Endothelial cell of umbilical vein (primary cell): ENCODE data around the gene DMD. TPM values are rescaled to one million over a fixed set of nuclear protein-coding genes. Genes with fewer than 3 reads are reported as not detected.

Experiments
- BruUV-seq: library from RNA; stranded (reverse); fragments of 400-500 nt; replicated peaks from 2 replicates; lab custom pipeline; 2021; lab: Mats Ljungman, UMichigan
- CTCF ChIA-PET: fragments of 300-600, 350-600 bp; sonication (Branson Sonifier 250); formaldehyde crosslinking; loops from one replicate; lab custom pipeline; 2021; ENCODE audit warnings: antibody characterized with exemption, inconsistent platforms; lab: Charles Lee
- POLR2A ChIA-PET: fragments of 300-600, 350-600 bp; sonication (Branson Sonifier 250); formaldehyde crosslinking; loops from one replicate; lab custom pipeline; 2021; ENCODE audit warnings: antibody characterized with exemption, inconsistent platforms; lab: Charles Lee
- DNase-seq: peaks from one replicate; pipeline ENCODE4 v3.0.0-alpha.2; 2011; ENCODE audit warnings: low read depth, low spot score
- FAIRE-seq: peaks from 2 replicates; lab custom pipeline; 2011; peaks lifted over from hg19 to GRCh38; lab: Jason Lieb, UNC
- H2AFZ ChIP-seq: 2 replicates; pipeline ENCODE4 v1.6.0; 2012; ENCODE audit warnings: low read depth, low read length, control low read depth, inconsistent platforms
- H3K27ac ChIP-seq: 2 replicates; pipeline ENCODE4 v1.5.1; 2011; ENCODE audit warnings: low read depth, mild to moderate bottlenecking, control low read depth, low read length, moderate library complexity; ENCODE audit not compliant: insufficient read depth
- H3K27me3 ChIP-seq, 2 experiments: 2 replicates each; pipeline versions ENCODE4 v1.6.0 to v1.6.1; 2011; ENCODE audit warnings: low read length in 2 of 2, mixed read lengths in 1 of 2; ENCODE audit not compliant: control insufficient read depth in 2 of 2, insufficient read depth in 2 of 2
- H3K36me3 ChIP-seq, 2 experiments: 2 replicates in 1 of 2; 3 replicates in 1 of 2; pipeline ENCODE4 v1.5.1; 2011; ENCODE audit warnings: low read length in 2 of 2, mild to moderate bottlenecking in 1 of 2, moderate library complexity in 1 of 2; ENCODE audit not compliant: control insufficient read depth in 2 of 2, insufficient read depth in 2 of 2; ENCODE audit errors: extremely low read depth in 1 of 2
- H3K4me1 ChIP-seq: 3 replicates; pipeline ENCODE4 v1.5.1; 2011; ENCODE audit warnings: mild to moderate bottlenecking, low read length; ENCODE audit not compliant: control insufficient read depth, insufficient read depth; ENCODE audit errors: extremely low read depth
- H3K4me2 ChIP-seq: 2 replicates; pipeline ENCODE4 v1.6.1; 2011; ENCODE audit warnings: low read length, control low read depth, mixed read lengths; ENCODE audit not compliant: insufficient read depth
- H3K4me3 ChIP-seq, 3 experiments: fragments of 200-600 bp in 1 of 3; sonication (generic), shearing (Covaris generic) in 1 of 3; replicated peaks in 1 of 3; 2 replicates each; pipeline ENCODE4 v1.5.1; 2011 to 2016; ENCODE audit warnings: control low read depth in 3 of 3, low read length in 3 of 3, mild to moderate bottlenecking in 2 of 3, inconsistent platforms in 1 of 3, low read depth in 1 of 3, moderate library complexity in 1 of 3; ENCODE audit not compliant: insufficient read depth in 1 of 3
- H3K79me2 ChIP-seq: 2 replicates; pipeline ENCODE4 v1.6.0; 2012; ENCODE audit warnings: low read length, inconsistent platforms; ENCODE audit not compliant: control insufficient read depth, insufficient read depth
- H3K9ac ChIP-seq: replicated peaks from 2 replicates; pipeline ENCODE3; 2011; ENCODE audit warnings: low read length, control low read depth; ENCODE audit not compliant: insufficient read depth; ENCODE audit errors: extremely low read depth
- H3K9me1 ChIP-seq: replicated peaks from 3 replicates; pipeline ENCODE4 v1.6.0; 2011; ENCODE audit warnings: mild to moderate bottlenecking, low read length; ENCODE audit not compliant: control insufficient read depth, insufficient read depth; ENCODE audit errors: extremely low read depth
- H3K9me3 ChIP-seq: replicated peaks from 2 replicates; pipeline ENCODE4 v1.5.1; 2012; ENCODE audit warnings: low read length, inconsistent platforms; ENCODE audit not compliant: control insufficient read depth, insufficient read depth
- H4K20me1 ChIP-seq: replicated peaks from 2 replicates; pipeline ENCODE3; 2011; ENCODE audit warnings: mild to moderate bottlenecking, low read length; ENCODE audit not compliant: control insufficient read depth, insufficient read depth; ENCODE audit errors: extremely low read depth
- EZH2 ChIP-seq: IDR thresholded peaks from 2 replicates; pipeline ENCODE4 v1.6.1; 2012; ENCODE audit warnings: borderline replicate concordance, low read depth, mild to moderate bottlenecking, moderate library complexity, low read length, inconsistent platforms; ENCODE audit not compliant: severe bottlenecking
- FOS ChIP-seq: IDR thresholded peaks from 2 replicates; pipeline ENCODE4 v1.6.1; 2011; ENCODE audit warnings: mild to moderate bottlenecking, low read length, moderate library complexity, borderline replicate concordance; ENCODE audit not compliant: insufficient read depth
- GATA2 ChIP-seq: IDR thresholded peaks from 2 replicates; pipeline ENCODE4 v1.7.0; 2011; ENCODE audit warnings: low read depth, mild to moderate bottlenecking, moderate library complexity, mixed read lengths, low read length; ENCODE audit not compliant: insufficient read length, insufficient read depth
- JUN ChIP-seq: IDR thresholded peaks from 2 replicates; pipeline ENCODE4 v1.6.1; 2011; ENCODE audit warnings: borderline replicate concordance, low read depth; ENCODE audit not compliant: insufficient read length, insufficient read depth
- MYC ChIP-seq: IDR thresholded peaks from one replicate; pipeline ENCODE4 v1.6.1; 2011; ENCODE audit warnings: mild to moderate bottlenecking, low read depth, low read length
- POLR2A ChIP-seq: IDR thresholded peaks from 2 replicates; pipeline ENCODE4 v1.6.1; 2012; ENCODE audit warnings: low read depth, mild to moderate bottlenecking, control low read depth, low read length
- POLR2AphosphoS5 ChIP-seq: IDR thresholded peaks from 2 replicates; pipeline ENCODE4 v1.6.1; 2012; ENCODE audit warnings: low read depth, mild to moderate bottlenecking, control low read depth, low read length, moderate library complexity; ENCODE audit not compliant: insufficient read depth
- dilution Hi-C: fragments of 300-500 bp; cut with MboI; formaldehyde crosslinking; loops from one replicate; pipeline ENCODE4 v1.15.0; 2019; ENCODE audit warnings: low sequenced_read_pairs; ENCODE audit not compliant: extremely low pct_ligation_motif_present
- intact Hi-C: fragments of 100-400 bp; cut with micrococcal nuclease; formaldehyde crosslinking; loops from one replicate; pipeline ENCODE4 v1.10.0; 2022
- polyA plus RNA-seq, 4 experiments: library from polyadenylated mRNA; depleted of rRNA in 3 of 4; stranded (reverse) in 3 of 4; unstranded in 1 of 4; fragments of >200 nt; gene quantifications; 2 replicates each; pipeline versions ENCODE4 v1.2.1 to v1.2.3, GENCODE V29; 2011 to 2012; ENCODE audit warnings: missing spikeins in 1 of 4
- total RNA-seq: library from RNA; stranded (reverse); gene quantifications from 2 replicates; pipeline ENCODE4 v1.2.3, GENCODE V29; 2021
- TF ChIP-seq, protein P1 (sequence below), 2 donors: IDR thresholded peaks; 1 replicate in 1 of 2; 2 replicates in 1 of 2; pipeline ENCODE4 v1.5.1; 2011; ENCODE audit warnings: low read length in 2 of 2, mild to moderate bottlenecking in 2 of 2, moderate library complexity in 2 of 2, control low read depth in 1 of 2, inconsistent platforms in 1 of 2, low read depth in 1 of 2; ENCODE audit not compliant: insufficient read depth in 1 of 2; ENCODE audit errors: extremely low read depth in 1 of 2
- TF ChIP-seq, protein P2 (sequence below): IDR thresholded peaks from 2 replicates; pipeline ENCODE4 v1.6.1; 2011; ENCODE audit not compliant: insufficient read depth, insufficient read length

The DMD gene
- total and polyA plus RNA-seq, 2 donors (not counting 3 experiments of a cell fraction or from before 2014, with no cell fraction given), result 7.3 to 9.0 TPM

DNA sequence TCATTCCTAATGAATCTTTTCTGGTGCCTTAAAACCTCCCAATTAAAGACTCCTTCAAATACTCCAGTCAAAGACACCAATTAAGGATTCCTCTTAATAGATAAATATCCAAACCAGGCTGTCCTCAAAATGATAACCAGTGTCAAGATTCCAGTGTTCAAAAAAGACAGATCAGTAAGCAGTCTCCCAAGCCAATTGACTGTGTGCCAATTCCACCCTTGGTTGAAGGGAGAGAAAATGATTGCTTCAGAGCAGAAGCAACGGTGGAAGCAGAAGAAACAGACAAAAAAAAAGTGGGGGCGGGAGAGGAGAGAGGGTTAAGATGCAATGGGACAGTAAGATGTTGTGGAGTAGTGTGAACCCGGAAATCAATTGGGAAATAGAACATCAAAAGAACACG is 1923.5 kb downstream of the DMD start:
- Histone ChIP-seq H3K4me2 (no peak overlapping the region), H2AFZ (no peak overlapping the region), H3K9me1 (no peaks in the 10 kb centered on the region), H3K27ac (no peak overlapping the region), H3K79me2 (no peaks in the 10 kb centered on the region), H3K9ac (no peak overlapping the region), H3K4me3 (no peak overlapping the region), H3K9me3 (no peaks in the 10 kb centered on the region), H3K4me1 (no peaks in the 10 kb centered on the region), H3K36me3 (no peaks in the 10 kb centered on the region), H3K27me3 (no peaks in the 10 kb centered on the region), H4K20me1 (no peaks in the 10 kb centered on the region)
- intact Hi-C loops (no loop called here), dilution Hi-C loops (no loop called here)
- FAIRE-seq (no peak), DNase-seq (no peak)
- CTCF ChIA-PET, result no interaction called here
- POLR2A ChIA-PET, result no interaction called here
- BruUV-seq, result no TSS peak
- TF ChIP-seq EZH2 (no peak), GATA2 (no peak), POLR2AphosphoS5 (no peak), JUN (no peak), MYC (no peak)

DNA sequence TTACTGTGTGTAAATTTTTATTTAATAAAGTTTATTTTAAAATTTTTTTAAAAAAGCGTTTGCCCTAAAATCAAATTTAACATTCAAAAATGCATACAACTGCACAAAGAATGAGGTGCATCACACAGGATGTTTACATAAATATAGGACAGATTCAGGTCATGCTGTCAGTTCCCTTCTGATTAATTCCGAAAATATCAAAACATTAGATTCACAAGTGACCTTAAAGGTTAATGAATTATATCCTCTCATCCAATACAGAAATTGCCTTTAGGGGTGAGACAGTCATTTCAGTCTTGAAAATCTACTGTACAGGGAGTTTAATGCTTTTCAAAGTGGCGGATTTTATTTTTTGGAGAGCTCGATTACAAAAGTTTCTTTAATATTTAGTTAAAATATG is 1930.8 kb downstream of the DMD start:
- Histone ChIP-seq H3K79me2 (no peaks in the 10 kb centered on the region), H3K9me1 (no peaks in the 10 kb centered on the region), H3K4me1 (no peaks in the 10 kb centered on the region), H3K36me3 (no peaks in the 10 kb centered on the region), H2AFZ (no peak overlapping the region), H3K9me3 (no peaks in the 10 kb centered on the region), H3K9ac (no peak overlapping the region), H3K27ac (no peak overlapping the region), H3K27me3 (no peaks in the 10 kb centered on the region), H4K20me1 (no peaks in the 10 kb centered on the region), H3K4me2 (no peak overlapping the region), H3K4me3 (no peak overlapping the region)
- DNase-seq (no peak), FAIRE-seq (no peak)
- intact Hi-C loops, result no loop called here
- dilution Hi-C loops, result no loop called here
- BruUV-seq, result no TSS peak
- ChIA-PET CTCF (interaction anchor here (0.8 to 1.6 kb wide), 2 partner anchors 67 to 377 kb away, joined by 3 read pairs; no protein-coding TSS in a partner anchor), POLR2A (no interaction called here)
- no peak for TF ChIP-seq JUN
- no peak for TF ChIP-seq POLR2AphosphoS5
- TF ChIP-seq POLR2A, result no peak
- no peak for TF ChIP-seq FOS
- TF ChIP-seq, protein P1, sequence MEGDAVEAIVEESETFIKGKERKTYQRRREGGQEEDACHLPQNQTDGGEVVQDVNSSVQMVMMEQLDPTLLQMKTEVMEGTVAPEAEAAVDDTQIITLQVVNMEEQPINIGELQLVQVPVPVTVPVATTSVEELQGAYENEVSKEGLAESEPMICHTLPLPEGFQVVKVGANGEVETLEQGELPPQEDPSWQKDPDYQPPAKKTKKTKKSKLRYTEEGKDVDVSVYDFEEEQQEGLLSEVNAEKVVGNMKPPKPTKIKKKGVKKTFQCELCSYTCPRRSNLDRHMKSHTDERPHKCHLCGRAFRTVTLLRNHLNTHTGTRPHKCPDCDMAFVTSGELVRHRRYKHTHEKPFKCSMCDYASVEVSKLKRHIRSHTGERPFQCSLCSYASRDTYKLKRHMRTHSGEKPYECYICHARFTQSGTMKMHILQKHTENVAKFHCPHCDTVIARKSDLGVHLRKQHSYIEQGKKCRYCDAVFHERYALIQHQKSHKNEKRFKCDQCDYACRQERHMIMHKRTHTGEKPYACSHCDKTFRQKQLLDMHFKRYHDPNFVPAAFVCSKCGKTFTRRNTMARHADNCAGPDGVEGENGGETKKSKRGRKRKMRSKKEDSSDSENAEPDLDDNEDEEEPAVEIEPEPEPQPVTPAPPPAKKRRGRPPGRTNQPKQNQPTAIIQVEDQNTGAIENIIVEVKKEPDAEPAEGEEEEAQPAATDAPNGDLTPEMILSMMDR (IDR thresholded peaks at IDR 0.05; ENCODE audit: extremely low read depth in 1 of 2, insufficient read depth in 1 of 2, low read depth in 1 of 2, low read length in 2 of 2), result no peak
- no peak for TF ChIP-seq EZH2
- no peak for TF ChIP-seq MYC
- TF ChIP-seq GATA2, result no peak
- TF ChIP-seq, protein P2, sequence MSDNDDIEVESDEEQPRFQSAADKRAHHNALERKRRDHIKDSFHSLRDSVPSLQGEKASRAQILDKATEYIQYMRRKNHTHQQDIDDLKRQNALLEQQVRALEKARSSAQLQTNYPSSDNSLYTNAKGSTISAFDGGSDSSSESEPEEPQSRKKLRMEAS, result no peak
